GM18498 (cell line): Measurements from ENCODE around the gene BEND2.

Experiments used
- ATAC-seq: cut with Tn5 transposase; IDR thresholded peaks from one replicate; pipeline ENCODE4 v1.9.1; 2021; ENCODE audit warnings: mild to moderate bottlenecking, moderate library complexity; ENCODE audit not compliant: unreplicated experiment

BEND2 gene

DNA sequence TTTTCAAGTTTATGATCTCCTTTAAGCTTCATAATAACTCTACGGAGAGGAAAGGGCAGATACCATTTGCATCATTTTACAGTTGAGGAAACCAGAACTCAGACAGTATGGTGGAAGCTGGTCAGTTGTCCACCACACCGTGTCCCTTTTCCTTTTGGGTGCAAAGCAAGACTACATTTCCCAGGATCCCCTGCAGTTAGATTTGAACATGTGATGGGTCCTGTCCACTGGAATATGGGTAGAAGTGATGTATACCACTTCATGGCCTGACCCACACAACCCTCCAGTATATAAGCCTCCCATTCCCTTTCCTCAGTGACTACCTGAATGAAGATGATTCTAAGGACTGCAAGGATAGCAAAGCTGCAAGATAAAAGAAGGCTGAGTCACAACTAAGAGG lies 74.7 kb downstream of the BEND2 start:
- ATAC-seq, result no peak

DNA sequence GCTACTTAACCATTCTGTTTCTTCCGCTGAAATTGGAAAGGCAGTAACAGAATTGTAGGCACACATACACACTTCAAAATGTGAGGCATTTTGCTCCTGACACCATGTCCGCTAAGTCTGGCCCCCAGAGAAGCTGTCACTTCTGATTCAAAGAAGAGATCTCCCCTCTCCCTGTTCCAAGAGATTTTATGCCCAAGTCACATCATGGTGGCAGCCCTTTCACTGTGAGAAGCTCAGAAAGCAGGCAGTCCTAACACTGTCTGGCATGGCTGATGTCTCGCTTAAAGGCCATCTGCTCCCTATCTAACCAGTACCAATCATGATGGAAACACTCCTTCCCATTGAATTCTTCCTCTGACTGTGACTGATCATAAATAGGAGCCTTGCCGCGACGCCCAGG lies 83.9 kb downstream of the BEND2 start:
- ATAC-seq, result no peak

DNA sequence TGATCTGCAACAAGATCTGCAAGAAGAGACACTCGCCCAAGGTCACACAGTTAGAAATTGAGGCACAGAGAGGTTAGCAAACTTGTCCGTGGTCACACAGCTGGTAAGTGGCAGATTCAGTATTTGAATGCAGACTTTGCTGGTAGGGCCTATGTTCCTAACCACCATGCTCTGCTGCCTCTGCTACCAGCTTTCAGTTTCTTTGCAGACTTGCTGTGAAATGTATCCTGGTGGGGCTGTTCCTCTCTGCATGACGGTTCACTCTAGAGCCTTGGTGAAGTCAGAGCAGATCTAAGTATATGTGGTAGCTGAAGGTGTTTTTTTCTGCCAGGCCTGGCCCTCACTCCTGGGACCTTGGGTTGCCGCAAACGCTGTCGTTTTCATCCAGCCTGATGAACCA lies 87.1 kb downstream of the BEND2 start:
- no peak for ATAC-seq

DNA sequence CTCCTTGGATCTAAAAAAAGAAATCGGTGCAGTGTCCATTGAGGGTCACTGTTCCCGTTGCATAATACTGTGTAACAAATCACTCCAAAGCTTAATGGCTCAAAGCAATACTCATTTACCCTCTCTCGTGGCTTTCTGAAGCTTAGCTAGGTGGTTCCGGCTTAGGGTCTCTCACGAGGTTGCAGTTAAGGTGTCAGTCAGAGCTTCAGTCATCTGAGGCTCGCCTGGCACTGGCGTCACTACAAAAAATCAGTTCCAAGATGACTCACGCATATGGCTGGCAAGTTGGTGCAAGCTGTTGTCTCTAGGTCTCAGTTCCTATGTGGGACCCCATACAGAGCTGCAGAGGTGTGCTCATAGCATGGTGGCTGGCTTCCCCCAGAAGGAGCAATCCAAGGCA lies 91.0 kb downstream of the BEND2 start:
- no peak for ATAC-seq

DNA sequence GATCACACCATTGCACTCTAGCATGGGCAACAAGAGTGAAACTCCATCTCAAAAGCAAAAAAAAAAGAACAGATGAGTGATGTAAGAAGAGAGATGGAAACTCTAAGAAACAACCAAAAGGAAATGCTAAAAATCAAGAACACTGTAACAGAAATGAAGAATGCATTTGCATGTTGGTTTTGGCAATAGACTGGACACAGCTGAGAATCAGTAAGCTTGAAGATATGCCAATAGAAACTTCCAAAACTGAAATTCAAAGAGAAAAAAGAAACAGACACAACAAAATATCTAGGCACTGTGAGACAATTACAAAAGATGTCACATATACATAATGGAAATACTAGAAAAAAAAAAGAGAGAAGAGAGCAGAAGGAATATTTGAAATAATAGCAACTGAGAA lies 93.7 kb downstream of the BEND2 start:
- no peak for ATAC-seq

DNA sequence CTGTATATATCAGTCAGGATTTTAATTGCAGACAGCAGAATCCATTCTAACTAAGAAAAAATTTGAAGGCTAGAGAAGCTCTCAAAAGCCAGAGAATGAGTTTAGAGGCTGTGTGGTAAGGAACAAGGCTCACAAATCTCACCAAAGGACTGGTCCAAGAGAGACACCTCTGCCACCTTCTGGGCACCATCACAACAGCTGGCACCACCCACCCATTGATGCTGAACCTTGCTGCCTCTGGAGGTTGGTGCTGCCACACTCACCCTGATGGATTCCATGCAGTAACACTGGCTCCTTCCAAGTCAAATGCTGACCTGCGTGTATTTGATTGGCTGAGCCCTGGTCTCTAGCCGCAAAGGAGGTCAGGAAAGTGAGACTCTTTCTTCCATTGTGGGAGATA lies 100.8 kb downstream of the BEND2 start:
- no peak for ATAC-seq
